ENCODE measurements around the gene CCDC88C. TPM values are rescaled to one million over a fixed set of nuclear protein-coding genes. Genes with fewer than 3 reads are reported as not detected.
A peak's percentile ranks its signal among the peaks of the same experiment; 100 is the strongest.

CCDC88C gene
- polyA plus RNA-seq, 2 of the 4 experiments (the other 2 are of a cell fraction): 2.9 to 3.7 TPM

DNA sequence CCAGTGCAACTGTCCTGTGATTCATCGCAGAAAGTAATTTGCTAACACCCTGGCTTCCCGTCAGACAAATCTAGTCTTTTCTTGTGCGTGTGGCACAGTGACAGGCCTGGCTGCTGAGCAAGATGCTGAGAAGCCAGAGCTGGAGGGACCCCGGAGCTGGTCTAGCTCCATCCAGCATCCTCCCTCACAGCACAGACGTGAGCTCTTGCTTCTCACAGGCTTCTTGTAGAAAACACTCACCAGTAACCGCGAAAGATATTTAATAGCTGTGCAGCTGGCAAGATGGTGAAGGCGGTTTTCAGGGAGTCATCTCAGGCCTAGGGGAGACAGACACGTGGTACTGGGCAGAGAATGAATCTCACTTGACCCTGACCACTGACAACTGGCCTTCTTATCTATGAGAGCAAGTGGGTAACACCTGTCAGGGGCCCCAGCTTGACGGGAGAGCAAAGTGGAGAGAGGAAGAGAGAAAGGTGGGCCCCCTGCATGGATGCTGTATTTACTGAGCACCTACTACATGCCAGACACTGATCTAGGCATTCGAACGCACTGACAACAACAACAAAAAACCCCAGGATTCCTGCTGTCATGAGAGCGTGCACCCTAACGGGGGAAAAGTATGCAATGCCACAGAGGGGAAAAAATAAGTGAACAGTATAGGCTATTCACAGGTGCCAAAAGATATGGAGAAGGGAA is 63.3 kb downstream of the CCDC88C start:
- POLR2A ChIA-PET: no interaction called here
- no peak overlapping the region for H3K27ac ChIP-seq
- no peaks in the 10 kb centered on the region for H3K9me3 ChIP-seq
- ATAC-seq (no peak), FAIRE-seq (no peak), DNase-seq (ENCODE audit: low read depth in 1 of 2, low spot score in 1 of 2) (no peak)
- H3K4me1 ChIP-seq: no peaks in the 10 kb centered on the region
- CTCF ChIA-PET: no interaction called here
- WGBS (ENCODE audit: missing lambda C conversion rate): 88% methylated on average over 14 of the region's 14 CpGs
- no peak for TF ChIP-seq ZNF302 (CRISPR knock-in tag; IDR thresholded peaks at IDR 0.05)
- TF ChIP-seq, protein P1, sequence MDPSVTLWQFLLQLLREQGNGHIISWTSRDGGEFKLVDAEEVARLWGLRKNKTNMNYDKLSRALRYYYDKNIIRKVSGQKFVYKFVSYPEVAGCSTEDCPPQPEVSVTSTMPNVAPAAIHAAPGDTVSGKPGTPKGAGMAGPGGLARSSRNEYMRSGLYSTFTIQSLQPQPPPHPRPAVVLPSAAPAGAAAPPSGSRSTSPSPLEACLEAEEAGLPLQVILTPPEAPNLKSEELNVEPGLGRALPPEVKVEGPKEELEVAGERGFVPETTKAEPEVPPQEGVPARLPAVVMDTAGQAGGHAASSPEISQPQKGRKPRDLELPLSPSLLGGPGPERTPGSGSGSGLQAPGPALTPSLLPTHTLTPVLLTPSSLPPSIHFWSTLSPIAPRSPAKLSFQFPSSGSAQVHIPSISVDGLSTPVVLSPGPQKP (IDR thresholded peaks at IDR 0.05; ENCODE audit: low read depth, low read length): no peak
- no peak for TF ChIP-seq HEYL (CRISPR knock-in tag; IDR thresholded peaks at IDR 0.05)
- TF ChIP-seq TFCP2L1 (CRISPR knock-in tag; IDR thresholded peaks at IDR 0.05): no peak
- no peak for TF ChIP-seq RARB (CRISPR knock-in tag; IDR thresholded peaks at IDR 0.05)
- TF ChIP-seq, protein P2, sequence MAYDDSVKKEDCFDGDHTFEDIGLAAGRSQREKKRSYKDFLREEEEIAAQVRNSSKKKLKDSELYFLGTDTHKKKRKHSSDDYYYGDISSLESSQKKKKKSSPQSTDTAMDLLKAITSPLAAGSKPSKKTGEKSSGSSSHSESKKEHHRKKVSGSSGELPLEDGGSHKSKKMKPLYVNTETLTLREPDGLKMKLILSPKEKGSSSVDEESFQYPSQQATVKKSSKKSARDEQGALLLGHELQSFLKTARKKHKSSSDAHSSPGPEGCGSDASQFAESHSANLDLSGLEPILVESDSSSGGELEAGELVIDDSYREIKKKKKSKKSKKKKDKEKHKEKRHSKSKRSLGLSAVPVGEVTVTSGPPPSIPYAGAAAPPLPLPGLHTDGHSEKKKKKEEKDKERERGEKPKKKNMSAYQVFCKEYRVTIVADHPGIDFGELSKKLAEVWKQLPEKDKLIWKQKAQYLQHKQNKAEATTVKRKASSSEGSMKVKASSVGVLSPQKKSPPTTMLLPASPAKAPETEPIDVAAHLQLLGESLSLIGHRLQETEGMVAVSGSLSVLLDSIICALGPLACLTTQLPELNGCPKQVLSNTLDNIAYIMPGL (CRISPR knock-in tag; IDR thresholded peaks at IDR 0.05; ENCODE audit: borderline replicate concordance): no peak
- TF ChIP-seq, protein P3, sequence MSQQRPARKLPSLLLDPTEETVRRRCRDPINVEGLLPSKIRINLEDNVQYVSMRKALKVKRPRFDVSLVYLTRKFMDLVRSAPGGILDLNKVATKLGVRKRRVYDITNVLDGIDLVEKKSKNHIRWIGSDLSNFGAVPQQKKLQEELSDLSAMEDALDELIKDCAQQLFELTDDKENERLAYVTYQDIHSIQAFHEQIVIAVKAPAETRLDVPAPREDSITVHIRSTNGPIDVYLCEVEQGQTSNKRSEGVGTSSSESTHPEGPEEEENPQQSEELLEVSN (IDR thresholded peaks at IDR 0.05; ENCODE audit: borderline replicate concordance, low read depth): no peak
- TF ChIP-seq FOSB (CRISPR knock-in tag; IDR thresholded peaks at IDR 0.05): no peak
- no peak for TF ChIP-seq JUNB (IDR thresholded peaks at IDR 0.05)
- TF ChIP-seq NFE2L2 (conservative IDR thresholded peaks at IDR 0.05; ENCODE audit: low read length): no peak
- TF ChIP-seq TP53 (CRISPR knock-in tag; IDR thresholded peaks at IDR 0.05): no peak
- no peak for TF ChIP-seq CEBPB (IDR thresholded peaks at IDR 0.05)
- TF ChIP-seq RNF2 (IDR thresholded peaks at IDR 0.05; ENCODE audit: borderline replicate concordance, low read depth): no peak
- TF ChIP-seq HOXA7 (CRISPR knock-in tag; IDR thresholded peaks at IDR 0.05): no peak
- no peak for TF ChIP-seq MAFK (IDR thresholded peaks at IDR 0.05; ENCODE audit: partially characterized antibody)
- TF ChIP-seq CBX8 (IDR thresholded peaks at IDR 0.05): no peak
- no peak for TF ChIP-seq MAZ (IDR thresholded peaks at IDR 0.05; ENCODE audit: borderline replicate concordance, low read depth, low read length)
- no peak for TF ChIP-seq ZSCAN20 (CRISPR knock-in tag; IDR thresholded peaks at IDR 0.05)
- no peak overlapping the region for H3K4me3 ChIP-seq
- no peak overlapping the region for H3K4me2 ChIP-seq

GRCh38 chr14:91352728-91353692 is 64.6 kb downstream of the CCDC88C start:
- ChIA-PET CTCF (no interaction called here), POLR2A (no interaction called here)
- TF ChIP-seq, protein P4, sequence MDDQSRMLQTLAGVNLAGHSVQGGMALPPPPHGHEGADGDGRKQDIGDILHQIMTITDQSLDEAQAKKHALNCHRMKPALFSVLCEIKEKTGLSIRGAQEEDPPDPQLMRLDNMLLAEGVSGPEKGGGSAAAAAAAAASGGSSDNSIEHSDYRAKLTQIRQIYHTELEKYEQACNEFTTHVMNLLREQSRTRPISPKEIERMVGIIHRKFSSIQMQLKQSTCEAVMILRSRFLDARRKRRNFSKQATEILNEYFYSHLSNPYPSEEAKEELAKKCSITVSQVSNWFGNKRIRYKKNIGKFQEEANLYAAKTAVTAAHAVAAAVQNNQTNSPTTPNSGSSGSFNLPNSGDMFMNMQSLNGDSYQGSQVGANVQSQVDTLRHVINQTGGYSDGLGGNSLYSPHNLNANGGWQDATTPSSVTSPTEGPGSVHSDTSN (IDR thresholded peaks at IDR 0.05): no peak
- TF ChIP-seq ZFP36 (IDR thresholded peaks at IDR 0.05; ENCODE audit: borderline replicate concordance, partially characterized antibody) (peak; percentile 85), FOSL2 (IDR thresholded peaks at IDR 0.05) (no peak), FOSL2 (CRISPR knock-in tag; IDR thresholded peaks at IDR 0.05) (no peak)
- TF ChIP-seq, protein P2 (CRISPR knock-in tag; IDR thresholded peaks at IDR 0.05; ENCODE audit: borderline replicate concordance): no peak
- ATAC-seq: no peak
- WGBS (ENCODE audit: missing lambda C conversion rate): 80% methylated on average over 16 of the region's 17 CpGs
- no peak overlapping the region for H3K4me3 ChIP-seq
- H3K9me3 ChIP-seq: no peaks in the 10 kb centered on the region
- H3K4me2 ChIP-seq: no peak overlapping the region
- no peak overlapping the region for H3K27ac ChIP-seq
- FAIRE-seq: no peak
- H3K4me1 ChIP-seq: no peaks in the 10 kb centered on the region
- DNase-seq (ENCODE audit: low read depth in 1 of 2, low spot score in 1 of 2): no peak

All from A549 (cell line).